Naive thymus-derived CD8-positive, alpha-beta T cell (primary cell): Measurements from ENCODE around the gene MTERF4. TPM values are rescaled to one million over a fixed set of nuclear protein-coding genes. Genes with fewer than 3 reads are reported as not detected.

ENCODE experiments used
- ATAC-seq, 2 donors: fragments of 150-1000 bp; cut with Tn5 transposase in 1 of 2; sonication (Bioruptor Pico), chemical (Tn5 transposase) in 1 of 2; 1 replicate in 1 of 2; 2 replicates in 1 of 2; pipeline ENCODE4 v1.10.0; 2021; ENCODE audit warnings: mild to moderate bottlenecking in 2 of 2, moderate library complexity in 2 of 2
- POLR2A ChIA-PET: fragments of 350-600 bp; sonication (Branson Sonifier 250); formaldehyde crosslinking; loops from one replicate; lab custom pipeline; 2021; ENCODE audit warnings: antibody characterized with exemption; lab: Charles Lee
- DNase-seq, 10 donors: peaks; one replicate each; pipeline versions ENCODE4 v3.0.0 to v3.0.0-alpha.2; 2020 to 2022
- H3K27ac Mint-ChIP-seq, 10 donors: one replicate each; pipeline ENCODE4 v1.8.0; 2020 to 2022; ENCODE audit warnings: mild to moderate bottlenecking in 10 of 10, mixed read lengths in 10 of 10, moderate library complexity in 4 of 10, inconsistent platforms in 1 of 10
- H3K27me3 Mint-ChIP-seq, 5 donors: one replicate each; pipeline ENCODE4 v1.8.0; 2021 to 2022; ENCODE audit warnings: mixed read lengths in 5 of 5
- H3K36me3 Mint-ChIP-seq, 3 donors: one replicate each; pipeline ENCODE4 v1.8.0; 2020 to 2022; ENCODE audit warnings: mixed read lengths in 3 of 3, mild to moderate bottlenecking in 2 of 3, inconsistent platforms in 1 of 3
- H3K4me1 Mint-ChIP-seq, 4 donors: one replicate each; pipeline ENCODE4 v1.8.0; 2021 to 2022; ENCODE audit warnings: mixed read lengths in 4 of 4
- H3K4me3 Mint-ChIP-seq, 10 donors: one replicate each; pipeline ENCODE4 v1.8.0; 2020 to 2022; ENCODE audit warnings: mild to moderate bottlenecking in 10 of 10, mixed read lengths in 10 of 10, moderate library complexity in 6 of 10, inconsistent platforms in 1 of 10
- H3K9me3 Mint-ChIP-seq, 9 donors: one replicate each; pipeline ENCODE4 v1.8.0; 2020 to 2022; ENCODE audit warnings: mixed read lengths in 9 of 9, mild to moderate bottlenecking in 3 of 9, inconsistent platforms in 1 of 9, moderate library complexity in 1 of 9
- polyA plus RNA-seq, 3 donors: library from polyadenylated mRNA; unstranded; fragments of 300-500 nt; fragmentation: Illumina TruSeq; gene quantifications; one replicate each; pipeline ENCODE4 v1.2.3, GENCODE V29; 2021
- total RNA-seq, 8 experiments: library from RNA in 2 of 8; stranded (reverse) in 2 of 8; gene quantifications; one replicate each; pipeline ENCODE4 v1.2.3 and lab custom pipeline; 2021 to 2026

MTERF4 gene
- total and polyA plus RNA-seq, 5 experiments from 2014 or later = 46.4 to 270 (median 82.1) TPM

DNA sequence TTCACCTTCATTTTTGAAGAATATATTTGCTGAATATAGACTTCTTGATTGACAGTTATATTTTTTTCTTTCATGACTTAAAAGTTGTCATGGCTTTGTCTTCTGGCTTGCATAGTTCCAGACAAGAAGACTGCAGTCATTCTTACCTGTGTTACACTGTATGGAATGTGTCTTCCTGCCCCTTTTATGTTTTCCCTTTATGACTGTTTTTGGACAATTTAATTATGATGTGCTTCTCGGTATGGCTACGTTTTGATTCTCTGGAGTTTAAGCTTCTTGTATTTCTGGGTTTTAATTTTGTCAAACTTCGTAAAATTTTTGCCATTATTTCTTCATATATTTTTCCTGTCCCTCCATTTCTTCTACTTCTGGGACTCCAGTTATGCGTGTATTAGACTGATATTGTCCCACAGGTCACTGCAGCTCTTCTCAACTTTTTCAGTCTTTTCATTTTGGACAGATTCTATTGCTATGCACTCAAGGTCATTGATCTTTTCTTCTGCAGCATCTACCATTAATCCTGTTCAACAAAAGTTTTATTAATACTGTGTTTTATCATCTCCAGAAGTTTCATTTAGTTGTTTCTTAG, 17.1 kb downstream of the MTERF4 start:
- no peak for ATAC-seq
- no peaks in the 10 kb centered on the region for H3K27me3 Mint-ChIP-seq
- H3K36me3 Mint-ChIP-seq = peaks cover 14 to 56% (median 45%) of the 10 kb centered on the region in 3 donors
- H3K4me1 Mint-ChIP-seq = peaks cover 17 to 44% (median 26%) of the 10 kb centered on the region in 4 donors
- H3K4me3 Mint-ChIP-seq = peak overlapping the region in 1 of 10 donors; percentile 33
- DNase-seq = no peak
- H3K27ac Mint-ChIP-seq = peak overlapping the region in 5 of 10 donors; percentile 2 to 75 (median 67)
- POLR2A ChIA-PET = interaction anchor here (1.4 to 19.4 kb wide), 2 partner anchors 11 to 22 kb away, joined by 9 to 473 read pairs; partner anchors contain the start of gene MTERF4
- H3K9me3 Mint-ChIP-seq = peaks cover 0 to 15% (median 0%) of the 10 kb centered on the region in 9 donors

DNA sequence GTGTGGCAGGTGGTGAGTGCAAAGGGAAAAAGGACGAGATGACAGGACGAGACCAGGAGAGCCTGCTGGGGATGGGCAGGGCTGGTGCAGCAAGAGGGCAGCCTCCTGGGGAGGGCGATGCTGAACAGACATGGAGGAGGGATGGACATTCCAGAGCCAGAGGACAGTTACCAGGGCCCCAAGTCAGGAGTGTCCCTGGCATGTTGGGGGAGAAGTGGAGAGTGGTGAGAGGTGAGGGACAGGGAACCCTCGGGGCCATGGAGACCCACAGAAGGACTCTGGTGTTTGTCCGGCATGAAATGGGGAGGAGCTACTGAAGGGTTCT, 19.0 kb downstream of the MTERF4 start:
- H3K27me3 Mint-ChIP-seq = no peaks in the 10 kb centered on the region
- peaks cover 7 to 36% (median 20%) of the 10 kb centered on the region in 4 donors for H3K4me1 Mint-ChIP-seq
- H3K9me3 Mint-ChIP-seq = peaks cover 0 to 15% (median 0%) of the 10 kb centered on the region in 9 donors
- ATAC-seq = no peak
- no peak for DNase-seq
- peak overlapping the region; percentile 23 to 92 (median 82) for H3K27ac Mint-ChIP-seq
- H3K4me3 Mint-ChIP-seq = no peak overlapping the region
- H3K36me3 Mint-ChIP-seq = peaks cover 14 to 39% (median 32%) of the 10 kb centered on the region in 3 donors
- POLR2A ChIA-PET = interaction anchor here (0.6 to 19.4 kb wide), 4 partner anchors 13 to 66 kb away, joined by 6 to 473 read pairs (median 8); partner anchors contain the start of genes MTERF4 and PASK

DNA sequence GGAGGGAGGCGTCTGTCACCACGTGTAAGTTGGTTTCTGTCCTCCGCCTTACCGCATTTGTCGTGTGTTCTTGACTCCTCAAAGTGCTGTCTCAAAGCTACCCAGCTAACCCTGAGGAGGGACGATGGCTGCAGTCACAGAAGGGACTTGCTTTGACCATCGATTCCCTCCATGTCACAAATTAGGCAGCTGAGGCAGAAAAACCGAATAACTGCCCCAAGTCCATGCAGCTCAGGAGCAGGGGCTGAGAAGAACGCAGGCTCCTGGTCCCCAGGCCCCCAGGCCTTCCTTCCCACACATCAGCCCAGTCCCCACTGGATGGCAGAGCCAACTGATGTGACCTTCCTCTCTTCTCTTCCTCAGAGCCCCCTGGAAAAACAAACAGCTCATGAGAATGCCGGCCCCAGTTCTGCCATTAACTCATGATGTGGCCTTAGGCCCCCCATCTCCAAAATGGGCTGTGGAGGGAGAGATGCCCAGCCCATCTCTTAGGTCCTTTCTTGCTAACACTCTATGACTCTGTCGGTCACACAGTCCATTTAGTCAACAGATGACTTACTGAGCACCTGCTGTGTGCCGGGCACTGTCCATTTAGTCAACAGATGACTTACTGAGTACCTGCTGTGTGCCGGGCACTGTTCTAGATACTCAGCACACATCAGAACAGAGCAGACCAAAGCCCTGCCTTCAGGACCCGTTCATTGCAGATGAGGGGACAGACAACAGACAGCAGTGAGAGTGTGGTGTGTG, 19.6 kb downstream of the MTERF4 start:
- DNase-seq (no peak), ATAC-seq (no peak)
- POLR2A ChIA-PET = interaction anchor here (0.6 to 19.4 kb wide), 4 partner anchors 13 to 68 kb away, joined by 4 to 473 read pairs (median 8); partner anchors contain the start of genes MTERF4 and PASK
- Mint-ChIP-seq H3K9me3 (peaks cover 0 to 15% (median 0%) of the 10 kb centered on the region in 9 donors), H3K27ac (peak overlapping the region in 9 of 10 donors; percentile 16 to 92 (median 82)), H3K4me1 (peaks cover 7 to 34% (median 20%) of the 10 kb centered on the region in 4 donors), H3K27me3 (no peaks in the 10 kb centered on the region), H3K36me3 (peaks cover 14 to 35% (median 29%) of the 10 kb centered on the region in 3 donors), H3K4me3 (peak overlapping the region in 1 of 10 donors; percentile 35)

DNA sequence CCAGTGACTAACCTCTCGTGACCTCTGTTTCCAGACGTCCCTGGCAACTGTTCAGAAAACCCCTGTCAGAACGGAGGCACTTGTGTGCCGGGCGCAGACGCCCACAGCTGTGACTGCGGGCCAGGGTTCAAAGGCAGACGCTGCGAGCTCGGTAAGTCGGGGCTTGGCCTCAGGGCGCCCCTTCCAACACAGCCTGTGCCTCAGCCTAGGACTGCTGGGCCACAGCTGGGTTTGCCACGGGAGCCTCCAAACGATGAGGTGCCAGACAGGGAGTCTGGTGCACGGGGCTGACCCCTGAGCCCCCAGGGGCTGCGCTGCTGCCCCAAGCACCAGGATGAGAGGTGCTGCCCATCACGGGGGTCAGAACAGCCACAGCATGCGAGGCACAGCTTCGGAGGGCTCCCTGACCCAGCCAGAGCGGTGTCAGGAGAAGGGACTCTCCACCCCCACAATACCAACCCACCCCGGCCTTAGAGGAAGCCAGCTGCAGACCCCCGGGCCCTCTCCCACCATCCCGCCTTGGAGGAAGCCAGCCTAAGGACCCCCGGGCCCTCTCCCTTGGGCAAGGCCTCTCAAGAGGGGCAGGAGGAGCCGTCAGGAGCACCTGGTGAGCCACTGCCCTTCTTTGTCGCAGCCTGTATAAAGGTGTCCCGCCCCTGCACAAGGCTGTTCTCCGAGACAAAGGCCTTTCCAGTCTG, 20.3 kb downstream of the MTERF4 start:
- POLR2A ChIA-PET = interaction anchor here (0.7 to 19.4 kb wide), 3 partner anchors 14 to 68 kb away, joined by 3 to 473 read pairs (median 7); partner anchors contain the start of genes MTERF4 and PASK
- Mint-ChIP-seq H3K27ac (peak overlapping the region in 8 of 10 donors; percentile 32 to 94 (median 82)), H3K27me3 (no peaks in the 10 kb centered on the region), H3K9me3 (peaks cover 0 to 15% (median 0%) of the 10 kb centered on the region in 9 donors), H3K4me3 (no peak overlapping the region), H3K36me3 (peaks cover 14 to 29% (median 28%) of the 10 kb centered on the region in 3 donors), H3K4me1 (peaks cover 8 to 36% (median 24%) of the 10 kb centered on the region in 4 donors)
- no peak for DNase-seq
- no peak for ATAC-seq

DNA sequence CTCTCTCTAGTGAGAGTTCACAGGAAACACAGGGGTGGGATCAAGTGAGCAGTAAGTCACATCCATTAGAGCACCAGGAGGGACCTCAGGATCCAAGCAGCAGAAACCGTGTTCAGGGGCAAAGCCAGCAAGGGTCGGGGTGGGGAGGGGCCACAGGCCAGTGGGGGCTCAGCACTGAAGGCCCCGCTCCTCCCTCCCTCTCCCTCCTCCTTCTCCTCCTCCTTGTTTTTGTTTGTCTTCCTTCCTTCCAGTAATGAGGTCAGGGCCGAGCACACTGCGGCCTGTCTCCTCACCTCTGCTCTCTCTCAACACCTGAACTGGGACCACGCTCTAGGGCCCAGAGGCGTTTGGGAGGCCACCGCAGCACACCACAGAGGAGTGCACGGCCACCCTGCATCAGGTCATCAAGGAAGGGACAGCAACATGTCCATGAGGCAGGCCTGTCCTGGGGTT, 20.9 kb downstream of the MTERF4 start:
- H3K27ac Mint-ChIP-seq = peak overlapping the region; percentile 68 to 94 (median 86)
- peaks cover 8 to 36% (median 24%) of the 10 kb centered on the region in 4 donors for H3K4me1 Mint-ChIP-seq
- no peak for ATAC-seq
- POLR2A ChIA-PET = interaction anchor here (0.7 to 19.4 kb wide), 6 partner anchors 14 to 138 kb away, joined by 3 to 473 read pairs (median 4); partner anchors contain the start of genes MTERF4 and PASK
- no peaks in the 10 kb centered on the region for H3K27me3 Mint-ChIP-seq
- no peak overlapping the region for H3K4me3 Mint-ChIP-seq
- peaks cover 11 to 23% (median 22%) of the 10 kb centered on the region in 3 donors for H3K36me3 Mint-ChIP-seq
- peaks cover 0 to 15% (median 0%) of the 10 kb centered on the region in 9 donors for H3K9me3 Mint-ChIP-seq
- no peak for DNase-seq

DNA sequence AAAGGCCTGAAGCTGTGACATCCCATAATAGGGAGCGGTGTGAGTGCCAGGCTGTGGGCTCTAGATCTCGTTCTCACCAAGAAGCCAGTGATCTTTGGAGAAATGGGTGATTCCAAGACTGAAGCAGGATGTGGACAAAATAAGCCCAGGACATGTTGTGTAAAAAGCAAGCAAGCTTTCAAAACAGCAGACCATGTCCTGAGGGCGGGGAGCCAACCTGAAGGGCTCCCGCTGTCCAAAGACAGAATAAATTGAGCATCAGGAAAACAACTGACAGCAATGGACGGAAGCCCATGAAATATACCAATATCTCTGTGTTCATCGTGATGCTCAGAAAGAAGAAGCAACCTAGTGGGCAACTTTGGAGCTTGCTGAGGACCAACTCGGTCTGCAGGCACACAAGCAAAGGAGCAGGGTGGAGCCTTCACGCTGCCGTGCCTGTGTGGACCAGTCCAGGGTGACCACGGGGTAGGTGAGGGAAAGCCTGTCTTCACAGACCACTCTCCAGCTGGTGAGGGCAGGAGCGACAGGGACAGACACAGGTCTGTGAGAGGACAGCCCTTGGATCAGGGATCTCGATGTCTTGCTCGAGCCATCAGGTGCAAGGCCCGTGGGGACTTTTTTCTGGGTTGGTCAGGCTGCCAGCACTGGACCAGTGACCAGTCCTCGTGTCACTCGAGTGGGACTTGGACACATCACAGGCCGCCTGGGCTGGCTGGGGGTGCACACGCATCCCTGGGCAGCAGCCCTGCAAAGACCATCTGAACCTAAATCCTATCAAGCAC, 21.5 kb downstream of the MTERF4 start:
- Mint-ChIP-seq H3K4me3 (no peak overlapping the region), H3K36me3 (peaks cover 9 to 20% (median 18%) of the 10 kb centered on the region in 3 donors), H3K9me3 (peaks cover 0 to 13% (median 0%) of the 10 kb centered on the region in 9 donors), H3K27me3 (no peaks in the 10 kb centered on the region), H3K4me1 (peaks cover 8 to 36% (median 24%) of the 10 kb centered on the region in 4 donors), H3K27ac (peak overlapping the region in 9 of 10 donors; percentile 73 to 93 (median 84))
- ATAC-seq (no peak), DNase-seq (no peak)
- POLR2A ChIA-PET = interaction anchor here (0.7 to 19.4 kb wide), 4 partner anchors 15 to 139 kb away, joined by 3 to 473 read pairs (median 4); partner anchors contain the start of gene MTERF4

DNA sequence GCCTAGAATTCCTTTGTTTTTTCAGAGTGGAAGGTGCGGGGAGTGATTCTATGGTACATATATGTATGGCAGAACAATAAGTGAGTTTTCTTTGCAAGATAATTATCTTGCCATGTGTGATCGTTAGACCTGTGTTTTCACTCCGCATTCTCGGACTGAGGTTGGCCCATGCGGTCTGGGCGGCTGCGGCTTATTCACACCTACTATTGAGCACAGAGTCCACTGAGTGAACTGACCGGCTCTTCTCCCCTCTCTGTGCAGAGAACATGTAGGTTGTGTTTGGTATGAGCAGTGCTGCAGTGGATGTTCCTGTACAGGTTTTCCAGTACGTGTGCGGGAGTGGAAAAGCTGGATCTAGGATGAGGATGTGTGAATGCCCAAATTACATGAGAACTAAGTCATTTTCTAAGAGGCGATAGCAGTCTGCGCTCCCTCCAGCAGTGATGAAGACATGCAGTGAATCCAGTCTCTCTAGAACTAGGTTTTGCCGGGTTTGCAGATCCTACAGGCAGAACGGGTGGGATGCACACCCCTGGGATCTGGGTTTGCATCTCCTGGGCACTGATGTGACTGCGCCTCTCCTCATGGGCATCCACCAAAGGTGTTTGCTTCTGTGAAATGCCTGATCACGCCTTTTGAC, 27.1 kb downstream of the MTERF4 start:
- POLR2A ChIA-PET = interaction anchor here (1.1 to 1.6 kb wide), 2 partner anchors 27 to 33 kb away, joined by 4 read pairs; partner anchors contain the start of gene MTERF4
- no peak for DNase-seq
- H3K9me3 Mint-ChIP-seq = no peaks in the 10 kb centered on the region
- peaks cover 0 to 24% (median 0%) of the 10 kb centered on the region in 3 donors for H3K36me3 Mint-ChIP-seq
- H3K27ac Mint-ChIP-seq = peak overlapping the region in 2 of 10 donors; percentile 28 to 61
- H3K4me1 Mint-ChIP-seq = peaks cover 8 to 25% (median 13%) of the 10 kb centered on the region in 4 donors
- no peak overlapping the region for H3K4me3 Mint-ChIP-seq
- ATAC-seq = no peak
- no peaks in the 10 kb centered on the region for H3K27me3 Mint-ChIP-seq

DNA sequence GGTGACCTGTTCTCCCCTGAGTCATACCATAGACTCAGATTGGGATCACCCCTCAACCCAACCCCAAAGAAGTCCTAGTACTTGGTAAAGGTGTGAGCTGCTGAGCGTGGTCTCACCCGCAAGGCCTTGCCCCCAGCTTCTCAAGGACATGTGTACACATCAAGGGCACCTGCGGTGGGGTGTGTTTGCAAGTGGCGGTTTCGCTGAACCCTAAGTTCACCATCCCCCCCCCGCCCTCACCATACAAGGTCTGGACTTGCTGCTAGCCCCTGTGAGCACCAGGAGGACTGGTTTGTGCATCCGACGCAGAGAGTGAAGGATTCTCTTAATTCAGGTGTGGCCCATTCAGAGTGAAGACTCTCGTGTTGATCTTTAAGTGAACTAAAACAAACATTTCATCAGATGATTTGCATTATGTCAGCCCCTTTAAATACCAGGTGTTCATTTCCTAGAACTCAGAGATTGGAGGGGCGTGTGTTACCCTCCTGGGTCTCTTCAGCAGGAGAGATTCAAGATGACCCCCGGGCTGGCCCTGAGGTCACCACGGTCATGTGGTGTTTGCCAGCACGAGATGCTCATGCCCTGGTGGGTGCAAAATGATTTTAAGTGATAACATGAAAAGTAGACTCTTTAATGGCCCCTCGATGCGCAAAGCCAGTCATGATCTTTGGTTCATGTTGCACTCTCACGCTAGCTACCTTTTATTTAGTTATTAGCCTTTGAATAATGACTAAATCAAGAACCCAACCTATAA, 27.8 kb downstream of the MTERF4 start:
- Mint-ChIP-seq H3K4me3 (peak overlapping the region in 1 of 10 donors; percentile 33), H3K27me3 (no peaks in the 10 kb centered on the region), H3K4me1 (peaks cover 8 to 25% (median 13%) of the 10 kb centered on the region in 4 donors), H3K27ac (peak overlapping the region in 7 of 10 donors; percentile 19 to 81 (median 43)), H3K9me3 (no peaks in the 10 kb centered on the region), H3K36me3 (peaks cover 0 to 26% (median 0%) of the 10 kb centered on the region in 3 donors)
- POLR2A ChIA-PET = interaction anchor here (1.0 to 1.8 kb wide), 5 partner anchors 28 to 38 kb away, joined by 4 to 6 read pairs (median 5); partner anchors contain the start of gene MTERF4
- DNase-seq (no peak), ATAC-seq (no peak)

DNA sequence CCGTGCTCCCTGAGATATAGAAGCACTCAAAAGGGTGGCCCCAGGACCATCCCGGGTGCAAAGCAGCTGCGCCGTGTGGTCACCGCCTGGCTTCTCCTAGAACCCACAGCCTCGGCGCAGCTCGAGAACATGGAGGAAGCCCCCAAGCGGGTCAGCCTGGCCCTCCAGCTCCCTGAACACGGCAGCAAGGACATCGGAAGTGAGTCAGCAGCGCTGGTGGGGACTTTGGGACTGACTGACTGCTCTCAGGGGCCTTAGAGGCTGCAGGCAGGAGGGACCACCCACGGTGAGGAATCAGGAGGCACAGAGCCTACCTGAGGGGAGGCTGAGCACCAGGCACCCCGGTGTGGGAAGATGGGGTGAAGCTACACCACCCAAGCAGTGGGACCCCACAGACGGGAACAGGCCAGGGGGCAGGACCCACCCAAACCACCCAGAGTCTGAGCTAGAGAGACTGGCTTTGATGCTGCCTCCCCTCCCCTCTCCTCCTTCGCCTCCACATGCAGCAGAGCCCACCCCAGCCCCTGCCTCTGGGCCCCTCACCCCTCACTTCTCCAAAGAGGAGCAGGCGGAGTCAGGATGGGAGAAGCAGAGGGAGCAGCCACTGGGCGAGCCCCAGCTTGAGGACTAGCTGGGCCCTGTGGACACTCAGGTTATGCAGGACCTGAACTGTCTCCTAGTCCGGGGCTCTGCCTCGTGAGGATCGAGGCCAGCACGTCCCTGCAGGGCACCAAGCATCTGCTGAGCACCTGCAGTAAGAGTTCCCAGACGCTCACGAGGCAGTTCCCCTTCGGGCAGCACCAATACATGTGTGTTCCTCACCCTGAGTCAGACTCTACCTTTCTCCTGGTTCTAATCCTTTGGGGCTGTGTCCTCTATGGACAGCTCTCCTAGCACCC, 28.7 kb downstream of the MTERF4 start:
- Mint-ChIP-seq H3K36me3 (peaks cover 0 to 26% (median 0%) of the 10 kb centered on the region in 3 donors), H3K27me3 (no peaks in the 10 kb centered on the region), H3K4me1 (peaks cover 7 to 23% (median 11%) of the 10 kb centered on the region in 4 donors), H3K4me3 (peak overlapping the region in 2 of 10 donors; percentile 33 to 36), H3K27ac (peak overlapping the region in 7 of 10 donors; percentile 10 to 81 (median 43)), H3K9me3 (no peaks in the 10 kb centered on the region)
- no peak for DNase-seq
- POLR2A ChIA-PET = interaction anchor here (0.7 to 1.8 kb wide), 6 partner anchors 29 to 99 kb away, joined by 3 to 6 read pairs (median 4); partner anchors contain the start of genes MTERF4 and PASK
- no peak for ATAC-seq
